Measurements from ENCODE around the gene EMX2. TPM values are rescaled to one million over a fixed set of nuclear protein-coding genes. Genes with fewer than 3 reads are reported as not detected.

Gene EMX2
- total RNA-seq, 1 donor from 2014 or later: 6.1 TPM

- Histone ChIP-seq H3K4me3 (ENCODE audit: low read depth, low read length) (no peak overlapping the region), H3K27me3 (ENCODE audit: control insufficient read depth, insufficient read depth, low read length) (no peaks in the 10 kb centered on the region), H3K36me3 (ENCODE audit: control insufficient read depth, insufficient read depth, low read length) (no peaks in the 10 kb centered on the region)
- no peak for DNase-seq (ENCODE audit: low read depth)
- no peak for TF ChIP-seq CTCF (IDR thresholded peaks at IDR 0.05; ENCODE audit: insufficient read depth, low read length, poor library complexity, severe bottlenecking)
Measured at GRCh38 chr10:117519879-117520278, 22.7 kb upstream of the EMX2 start.

- DNase-seq (ENCODE audit: low read depth): no peak
- no peak overlapping the region for H3K4me3 ChIP-seq (ENCODE audit: low read depth, low read length)
- TF ChIP-seq CTCF (IDR thresholded peaks at IDR 0.05; ENCODE audit: insufficient read depth, low read length, poor library complexity, severe bottlenecking): no peak
- peaks cover 12% of the 10 kb centered on the region for H3K27me3 ChIP-seq (ENCODE audit: control insufficient read depth, insufficient read depth, low read length)
- no peaks in the 10 kb centered on the region for H3K36me3 ChIP-seq (ENCODE audit: control insufficient read depth, insufficient read depth, low read length)
Measured at GRCh38 chr10:117530791-117531190, 11.8 kb upstream of the EMX2 start.

- H3K36me3 ChIP-seq (ENCODE audit: control insufficient read depth, insufficient read depth, low read length): no peaks in the 10 kb centered on the region
- DNase-seq (ENCODE audit: low read depth): no peak
- TF ChIP-seq CTCF (IDR thresholded peaks at IDR 0.05; ENCODE audit: insufficient read depth, low read length, poor library complexity, severe bottlenecking): no peak
- H3K27me3 ChIP-seq (ENCODE audit: control insufficient read depth, insufficient read depth, low read length): peaks cover 12% of the 10 kb centered on the region
- no peak overlapping the region for H3K4me3 ChIP-seq (ENCODE audit: low read depth, low read length)
Measured at GRCh38 chr10:117531371-117532002, 11.1 kb upstream of the EMX2 start.

GRCh38 chr10:117532003-117532385 is 10.6 kb upstream of the EMX2 start:
- H3K27me3 ChIP-seq (ENCODE audit: control insufficient read depth, insufficient read depth, low read length): peaks cover 12% of the 10 kb centered on the region
- no peaks in the 10 kb centered on the region for H3K36me3 ChIP-seq (ENCODE audit: control insufficient read depth, insufficient read depth, low read length)
- H3K4me3 ChIP-seq (ENCODE audit: low read depth, low read length): no peak overlapping the region
- no peak for DNase-seq (ENCODE audit: low read depth)
- no peak for TF ChIP-seq CTCF (IDR thresholded peaks at IDR 0.05; ENCODE audit: insufficient read depth, low read length, poor library complexity, severe bottlenecking)

- Histone ChIP-seq H3K36me3 (ENCODE audit: control insufficient read depth, insufficient read depth, low read length) (no peaks in the 10 kb centered on the region), H3K4me3 (ENCODE audit: low read depth, low read length) (peak overlapping the region; percentile 17), H3K27me3 (ENCODE audit: control insufficient read depth, insufficient read depth, low read length) (peaks cover 12% of the 10 kb centered on the region)
- no peak for TF ChIP-seq CTCF (IDR thresholded peaks at IDR 0.05; ENCODE audit: insufficient read depth, low read length, poor library complexity, severe bottlenecking)
- no peak for DNase-seq (ENCODE audit: low read depth)
Measured at GRCh38 chr10:117532451-117533107, 10.0 kb upstream of the EMX2 start.
